Mucosa of descending colon (tissue), 3 donors: ENCODE measurements around the gene RGS7. TPM values are rescaled to one million over a fixed set of nuclear protein-coding genes. Genes with fewer than 3 reads are reported as not detected.

Experiments
- ATAC-seq: fragments of 200-7000 bp; cut with Tn5 transposase; one replicate; pipeline ENCODE4 v1.9.1; 2020; ENCODE audit warnings: mild to moderate bottlenecking, moderate library complexity
- DNase-seq, 3 donors: peaks; one replicate each; pipeline ENCODE4 v3.0.0-alpha.2; 2020
- H3K36me3 ChIP-seq: fragments of 200-600 bp; one replicate; pipeline ENCODE4 v1.8.0; 2021; ENCODE audit warnings: low read depth, mild to moderate bottlenecking
- H3K4me1 ChIP-seq: fragments of 200-600 bp; one replicate; pipeline ENCODE4 v1.8.0; 2021; ENCODE audit warnings: low read depth, mild to moderate bottlenecking
- H3K4me3 ChIP-seq: fragments of 200-600 bp; one replicate; pipeline ENCODE4 v1.8.0; 2021; ENCODE audit warnings: mild to moderate bottlenecking
- H3K9me3 ChIP-seq: fragments of 200-600 bp; one replicate; pipeline ENCODE4 v1.8.0; 2021; ENCODE audit warnings: mild to moderate bottlenecking
- CTCF ChIP-seq: fragments of 200-600 bp; IDR thresholded peaks from one replicate; pipeline ENCODE4 v1.8.0; 2022; ENCODE audit warnings: antibody characterized with exemption, mild to moderate bottlenecking
- intact Hi-C, 2 donors: fragments of 100-400 bp; cut with DNase I in 1 of 2; cut with micrococcal nuclease in 1 of 2; formaldehyde crosslinking; loops; one replicate each; pipeline versions ENCODE4 v1.11.0 to v1.11.1; 2022; cut with DNase I, micrococcal nuclease
- total RNA-seq, 3 donors: library from RNA; stranded (reverse); fragmentation: NEBNext Ultra II Directional in 2 of 3; extraction: Animal tissue kit (Norgen Biotek cat#: 25700) in 2 of 3; gene quantifications; one replicate each; pipeline versions ENCODE4 v1.2.1 to v1.2.4, GENCODE V29; 2021 to 2023
- donor health status: DM: no; HTN: no; CAD: no; lungs with moderate emphysema.
- donor health status: DM: no; HTN: no; CAD: no.
- donor health status: DM: no; HTN: yes; CAD: no.

Gene RGS7
- total RNA-seq, 3 donors from 2014 or later, result 0.51 TPM; not detected in 2

DNA sequence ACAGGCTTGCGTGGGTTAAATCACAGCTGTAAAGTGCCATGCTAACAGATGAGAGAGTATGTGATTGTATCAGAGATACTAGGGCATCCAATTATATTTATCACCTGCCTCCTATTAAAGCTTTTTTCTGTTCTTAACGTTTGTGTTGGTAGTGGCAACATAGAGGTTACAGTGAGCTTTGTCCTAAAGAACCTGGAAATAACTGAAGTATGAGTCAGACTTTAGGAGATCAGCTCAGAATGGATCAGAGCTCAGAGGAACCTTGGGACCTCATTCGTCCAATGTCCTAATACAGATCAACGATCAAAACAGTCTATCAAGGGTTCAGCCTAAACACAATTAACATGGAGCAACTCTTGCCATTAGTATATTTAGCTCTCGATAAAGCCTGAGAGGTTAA lies 81.0 kb downstream of the RGS7 start:
- DNase-seq (no peak), ATAC-seq (no peak)
- no peaks in the 10 kb centered on the region for H3K36me3 ChIP-seq
- TF ChIP-seq CTCF, result no peak
- intact Hi-C loops, result no loop called here
- H3K4me1 ChIP-seq, result no peaks in the 10 kb centered on the region
- peaks cover 5% of the 10 kb centered on the region for H3K9me3 ChIP-seq
- H3K4me3 ChIP-seq, result no peak overlapping the region

DNA sequence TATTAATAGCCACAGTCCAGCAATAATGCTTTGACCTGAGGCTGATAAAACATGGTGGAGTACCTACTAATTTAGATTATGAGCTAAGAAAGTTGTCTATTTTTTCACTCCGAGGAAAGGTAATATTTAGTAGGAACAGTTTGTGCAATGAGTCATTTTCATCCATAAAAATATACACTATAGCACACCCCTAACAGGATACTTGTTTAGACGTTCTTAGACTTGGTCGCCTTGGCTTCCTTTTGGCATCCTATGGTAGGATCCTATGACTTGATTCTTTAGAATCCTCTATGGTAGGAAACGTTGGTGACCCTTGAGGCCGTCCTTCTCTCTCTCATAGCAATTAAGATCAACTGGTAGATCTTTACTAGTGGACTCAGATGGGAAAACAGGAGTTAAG lies 81.8 kb downstream of the RGS7 start:
- intact Hi-C loops, result no loop called here
- H3K9me3 ChIP-seq, result peaks cover 5% of the 10 kb centered on the region
- no peak for TF ChIP-seq CTCF
- no peak overlapping the region for H3K4me3 ChIP-seq
- no peaks in the 10 kb centered on the region for H3K36me3 ChIP-seq
- no peak for ATAC-seq
- DNase-seq, result no peak
- no peaks in the 10 kb centered on the region for H3K4me1 ChIP-seq

- H3K9me3 ChIP-seq, result peaks cover 5% of the 10 kb centered on the region
- no peak overlapping the region for H3K4me3 ChIP-seq
- ATAC-seq (no peak), DNase-seq (no peak)
- H3K36me3 ChIP-seq, result no peaks in the 10 kb centered on the region
- no peak for TF ChIP-seq CTCF
- intact Hi-C loops, result no loop called here
- no peaks in the 10 kb centered on the region for H3K4me1 ChIP-seq
These were observed 82.3 kb downstream of the RGS7 start for GRCh38 chr1:241274693-241275092.

DNA sequence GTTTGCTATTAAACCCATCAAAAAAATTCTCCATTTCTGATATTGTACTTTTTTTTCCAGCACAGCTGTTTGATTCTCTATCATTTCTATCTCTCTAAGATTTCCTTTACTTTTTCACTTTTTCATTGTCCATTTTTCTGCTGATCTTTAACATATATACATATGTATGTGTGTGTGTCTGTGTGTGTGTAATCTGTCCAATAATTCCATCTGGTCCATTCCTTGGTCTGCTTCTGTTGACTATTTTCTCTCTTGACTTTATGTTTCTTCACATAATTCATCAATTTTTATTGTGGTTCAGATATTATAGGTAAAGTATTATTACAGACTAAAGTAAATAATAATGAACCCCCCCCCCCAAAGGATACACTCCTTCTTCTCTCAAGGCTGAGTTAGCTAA lies 84.2 kb downstream of the RGS7 start:
- intact Hi-C loops, result no loop called here
- Histone ChIP-seq H3K4me3 (no peak overlapping the region), H3K4me1 (no peaks in the 10 kb centered on the region), H3K36me3 (no peaks in the 10 kb centered on the region), H3K9me3 (peaks cover 5% of the 10 kb centered on the region)
- no peak for ATAC-seq
- no peak for DNase-seq
- no peak for TF ChIP-seq CTCF

DNA sequence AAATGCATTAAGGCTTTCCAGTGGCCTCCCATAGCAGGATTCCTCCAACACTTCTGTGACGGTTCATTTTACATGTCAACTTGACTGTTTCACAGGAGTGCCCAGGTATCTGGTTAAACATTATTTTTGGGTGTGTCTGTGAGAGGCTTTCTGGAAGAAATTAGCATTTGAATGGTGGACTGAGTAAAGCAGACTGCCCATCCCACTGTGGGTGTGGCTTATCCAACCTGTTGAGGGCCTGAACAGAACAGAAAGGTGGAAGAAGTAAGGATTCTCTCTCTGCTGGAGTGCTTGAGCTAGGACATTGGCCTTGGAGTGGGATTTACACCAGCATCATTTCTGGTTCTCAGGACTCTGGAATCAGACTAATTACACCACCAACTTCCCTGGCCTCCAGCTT lies 85.6 kb downstream of the RGS7 start:
- intact Hi-C loops, result no loop called here
- no peaks in the 10 kb centered on the region for H3K36me3 ChIP-seq
- H3K4me3 ChIP-seq, result no peak overlapping the region
- peaks cover 5% of the 10 kb centered on the region for H3K9me3 ChIP-seq
- no peaks in the 10 kb centered on the region for H3K4me1 ChIP-seq
- TF ChIP-seq CTCF, result no peak
- ATAC-seq (peak; percentile 97), DNase-seq (peak in 2 of 3 donors; percentile 53 to 82)

DNA sequence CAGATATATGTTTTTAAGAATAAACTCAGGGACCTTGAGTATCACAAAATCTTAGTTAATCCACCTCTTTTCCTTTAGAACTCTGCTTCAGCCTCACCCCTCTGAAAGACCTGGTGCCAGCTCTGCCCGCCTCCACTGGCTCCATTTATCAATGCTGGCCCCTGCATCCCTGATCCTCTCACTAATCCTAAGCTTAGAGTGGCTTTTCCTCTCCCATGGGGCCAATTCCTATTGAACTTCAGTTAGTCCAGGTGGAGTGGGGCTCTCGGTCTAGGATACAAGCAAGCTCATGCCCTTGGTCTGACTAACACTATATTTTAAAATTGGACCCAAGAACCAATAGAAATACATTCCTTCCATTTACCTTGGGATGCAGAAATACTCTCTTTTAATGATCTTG lies 87.0 kb downstream of the RGS7 start:
- Histone ChIP-seq H3K4me3 (no peak overlapping the region), H3K36me3 (no peaks in the 10 kb centered on the region), H3K9me3 (peaks cover 5% of the 10 kb centered on the region), H3K4me1 (no peaks in the 10 kb centered on the region)
- TF ChIP-seq CTCF, result no peak
- ATAC-seq (no peak), DNase-seq (no peak)
- intact Hi-C loops, result no loop called here
